Ovary (tissue), 3 donors: ENCODE results near the gene CACNA1C.

ENCODE experiments used
- POLR2A ChIP-seq: fragments of 450-650 bp; IDR thresholded peaks from one replicate; pipeline ENCODE4 v1.6.1; 2017; ENCODE audit warnings: antibody characterized with exemption, mild to moderate bottlenecking, moderate library complexity
- TF ChIP-seq, protein P1 (sequence below), 3 donors: fragments of 450-650 bp in 2 of 3; fragments of 200-600 bp in 1 of 3; IDR thresholded peaks; one replicate each; pipeline versions ENCODE4 v1.5.1 to v1.8.0; 2016 to 2022; ENCODE audit warnings: antibody characterized with exemption in 3 of 3, mild to moderate bottlenecking in 1 of 3
- donor health status: DM: no; HTN: no; CAD: no.

DNA sequence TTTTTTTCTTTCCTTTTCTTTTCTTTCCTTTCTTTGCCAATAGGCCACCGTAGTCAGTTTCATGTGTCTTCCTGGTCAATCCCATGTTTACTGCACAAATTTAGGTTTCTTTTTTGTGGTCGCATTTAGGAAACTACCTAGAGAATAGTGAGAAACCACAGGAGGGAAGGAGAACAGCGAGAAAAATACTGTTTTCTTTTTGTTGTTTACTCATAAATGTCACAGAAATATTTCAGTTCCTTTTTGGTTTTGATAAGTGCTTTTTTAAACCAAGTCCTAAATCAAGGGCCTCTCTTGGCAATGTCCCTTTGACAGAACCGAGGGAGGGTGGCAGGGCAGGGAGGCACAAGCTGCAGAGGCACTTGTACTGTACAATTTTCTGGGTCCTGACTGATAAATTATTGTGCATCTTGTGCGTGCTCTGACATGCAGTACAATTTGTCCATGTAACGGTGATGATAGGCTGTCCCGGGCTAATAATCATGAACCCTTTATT, 326.1 kb downstream of the CACNA1C start:
- no peak for TF ChIP-seq POLR2A
- TF ChIP-seq, protein P1, sequence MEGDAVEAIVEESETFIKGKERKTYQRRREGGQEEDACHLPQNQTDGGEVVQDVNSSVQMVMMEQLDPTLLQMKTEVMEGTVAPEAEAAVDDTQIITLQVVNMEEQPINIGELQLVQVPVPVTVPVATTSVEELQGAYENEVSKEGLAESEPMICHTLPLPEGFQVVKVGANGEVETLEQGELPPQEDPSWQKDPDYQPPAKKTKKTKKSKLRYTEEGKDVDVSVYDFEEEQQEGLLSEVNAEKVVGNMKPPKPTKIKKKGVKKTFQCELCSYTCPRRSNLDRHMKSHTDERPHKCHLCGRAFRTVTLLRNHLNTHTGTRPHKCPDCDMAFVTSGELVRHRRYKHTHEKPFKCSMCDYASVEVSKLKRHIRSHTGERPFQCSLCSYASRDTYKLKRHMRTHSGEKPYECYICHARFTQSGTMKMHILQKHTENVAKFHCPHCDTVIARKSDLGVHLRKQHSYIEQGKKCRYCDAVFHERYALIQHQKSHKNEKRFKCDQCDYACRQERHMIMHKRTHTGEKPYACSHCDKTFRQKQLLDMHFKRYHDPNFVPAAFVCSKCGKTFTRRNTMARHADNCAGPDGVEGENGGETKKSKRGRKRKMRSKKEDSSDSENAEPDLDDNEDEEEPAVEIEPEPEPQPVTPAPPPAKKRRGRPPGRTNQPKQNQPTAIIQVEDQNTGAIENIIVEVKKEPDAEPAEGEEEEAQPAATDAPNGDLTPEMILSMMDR (IDR thresholded peaks at IDR 0.05), result no peak
